H9 (cell line): ENCODE data around the gene EXOG. TPM values are rescaled to one million over a fixed set of nuclear protein-coding genes. Genes with fewer than 3 reads are reported as not detected.

Experiments used
- DNase-seq: peaks from one replicate; pipeline ENCODE4 v3.0.0-alpha.2; 2017
- H2AFZ ChIP-seq: one replicate; pipeline ENCODE4 v1.6.1; 2013; ENCODE audit warnings: mild to moderate bottlenecking, low read length, control low read depth, moderate library complexity
- H2AK5ac ChIP-seq: 2 replicates; pipeline ENCODE4 v1.6.1; 2013; ENCODE audit warnings: low read length, control low read depth, mixed read lengths; ENCODE audit not compliant: insufficient read length
- H2BK120ac ChIP-seq: one replicate; pipeline ENCODE4 v1.6.1; 2013; ENCODE audit warnings: low read depth, mild to moderate bottlenecking, low read length, control low read depth, inconsistent platforms; ENCODE audit not compliant: poor library complexity, severe bottlenecking
- H2BK12ac ChIP-seq: 2 replicates; pipeline ENCODE4 v1.6.1; 2013; ENCODE audit warnings: low read length, control low read depth, mixed read lengths, low read depth; ENCODE audit not compliant: insufficient read length
- H2BK15ac ChIP-seq: 2 replicates; pipeline ENCODE4 v1.6.1; 2013; ENCODE audit warnings: low read depth, low read length, control low read depth
- H2BK20ac ChIP-seq: one replicate; pipeline ENCODE4 v1.6.1; 2013; ENCODE audit warnings: low read depth, mild to moderate bottlenecking, low read length, control low read depth, inconsistent platforms; ENCODE audit not compliant: poor library complexity, severe bottlenecking
- H2BK5ac ChIP-seq: 2 replicates; pipeline ENCODE4 v1.6.1; 2013; ENCODE audit warnings: low read length, control low read depth, mixed read lengths; ENCODE audit not compliant: insufficient read length
- H3K14ac ChIP-seq: 2 replicates; pipeline ENCODE4 v1.6.1; 2013; ENCODE audit warnings: low read length, control low read depth; ENCODE audit not compliant: insufficient read depth
- H3K18ac ChIP-seq: 2 replicates; pipeline ENCODE4 v1.6.1; 2013; ENCODE audit warnings: low read depth, mild to moderate bottlenecking, mixed read lengths, low read length, control low read depth; ENCODE audit not compliant: insufficient read length
- H3K23ac ChIP-seq: 2 replicates; pipeline ENCODE4 v1.6.1; 2013; ENCODE audit warnings: low read length, control low read depth, mixed read lengths, low read depth; ENCODE audit not compliant: insufficient read length
- H3K23me2 ChIP-seq: 2 replicates; pipeline ENCODE4 v1.6.1; 2013; ENCODE audit warnings: low read depth, mild to moderate bottlenecking, mixed read lengths, low read length, control low read depth; ENCODE audit not compliant: insufficient read length, poor library complexity, severe bottlenecking
- H3K27ac ChIP-seq: 2 replicates; pipeline ENCODE4 v1.5.1; 2013; ENCODE audit warnings: low read length, control low read depth, mixed read lengths, low read depth; ENCODE audit not compliant: insufficient read length
- H3K27me3 ChIP-seq: 2 replicates; pipeline ENCODE4 v1.6.1; 2013; ENCODE audit warnings: low read length, control low read depth, inconsistent platforms; ENCODE audit not compliant: insufficient read depth
- H3K4ac ChIP-seq: 2 replicates; pipeline ENCODE4 v1.6.1; 2013; ENCODE audit warnings: low read depth, mild to moderate bottlenecking, control low read depth, inconsistent platforms, low read length, moderate library complexity
- H3K4me1 ChIP-seq: 2 replicates; pipeline ENCODE4 v1.6.1; 2013; ENCODE audit warnings: low read length, control low read depth, inconsistent platforms; ENCODE audit not compliant: insufficient read depth
- H3K4me2 ChIP-seq: 2 replicates; pipeline ENCODE4 v1.6.1; 2013; ENCODE audit warnings: low read length, control low read depth, mixed read lengths; ENCODE audit not compliant: insufficient read length, insufficient read depth
- H3K56ac ChIP-seq: 2 replicates; pipeline ENCODE4 v1.6.1; 2013; ENCODE audit warnings: low read depth, mild to moderate bottlenecking, mixed read lengths, low read length, control low read depth; ENCODE audit not compliant: insufficient read length
- H3K79me1 ChIP-seq: 2 replicates; pipeline ENCODE4 v1.6.1; 2013; ENCODE audit warnings: low read depth, mild to moderate bottlenecking, moderate library complexity, low read length, control low read depth, inconsistent platforms; ENCODE audit not compliant: insufficient read depth, poor library complexity, severe bottlenecking
- H3K79me2 ChIP-seq: 2 replicates; pipeline ENCODE4 v1.6.1; 2013; ENCODE audit warnings: low read length, control low read depth, inconsistent platforms; ENCODE audit not compliant: insufficient read depth
- H3K9ac ChIP-seq: 2 replicates; pipeline ENCODE4 v1.6.1; 2013; ENCODE audit warnings: low read length, control low read depth, mixed read lengths; ENCODE audit not compliant: insufficient read length; ENCODE audit errors: extremely low read depth
- H3K9me3 ChIP-seq: one replicate; pipeline ENCODE4 v1.6.1; 2013; ENCODE audit warnings: low read depth, low read length, inconsistent platforms; ENCODE audit not compliant: control insufficient read depth
- H3T11ph ChIP-seq: one replicate; pipeline ENCODE4 v1.6.1; 2013; ENCODE audit warnings: mild to moderate bottlenecking, low read length, control low read depth, inconsistent platforms
- H4K20me1 ChIP-seq: one replicate; pipeline ENCODE4 v1.6.1; 2013; ENCODE audit not compliant: control insufficient read depth, insufficient read length, insufficient read depth
- H4K5ac ChIP-seq: 2 replicates; pipeline ENCODE4 v1.6.1; 2013; ENCODE audit warnings: low read depth, mild to moderate bottlenecking, mixed read lengths, low read length, control low read depth; ENCODE audit not compliant: insufficient read length
- H4K8ac ChIP-seq: replicated peaks from 2 replicates; pipeline ENCODE4 v1.6.1; 2013; ENCODE audit warnings: low read length, control low read depth, mixed read lengths, low read depth; ENCODE audit not compliant: insufficient read length
- H4K91ac ChIP-seq: 2 replicates; pipeline ENCODE4 v1.6.1; 2013; ENCODE audit warnings: low read depth, mild to moderate bottlenecking, moderate library complexity, mixed read lengths, low read length, control low read depth; ENCODE audit not compliant: insufficient read length
- H3K27ac Mint-ChIP-seq, 3 experiments: 2 replicates in 2 of 3; 3 replicates in 1 of 3; pipeline ENCODE4 v1.8.0; 2020 to 2021; ENCODE audit warnings: mixed read lengths in 3 of 3, mild to moderate bottlenecking in 1 of 3, moderate library complexity in 1 of 3
- H3K27me3 Mint-ChIP-seq: 2 replicates; pipeline ENCODE4 v1.8.0; 2021; ENCODE audit warnings: low read depth, mild to moderate bottlenecking, moderate library complexity, mixed read lengths
- H3K36me3 Mint-ChIP-seq, 3 experiments: 2 replicates in 2 of 3; 3 replicates in 1 of 3; pipeline ENCODE4 v1.8.0; 2020 to 2021; ENCODE audit warnings: low read depth in 3 of 3, mixed read lengths in 3 of 3; ENCODE audit not compliant: insufficient read depth in 1 of 3
- H3K4me1 Mint-ChIP-seq, 2 experiments: 2 replicates each; pipeline ENCODE4 v1.8.0; 2020; ENCODE audit warnings: mixed read lengths in 2 of 2
- H3K4me3 Mint-ChIP-seq, 2 experiments: 2 replicates in 1 of 2; 3 replicates in 1 of 2; pipeline ENCODE4 v1.8.0; 2020 to 2021; ENCODE audit warnings: mild to moderate bottlenecking in 2 of 2, mixed read lengths in 2 of 2, moderate library complexity in 1 of 2
- H3K9me3 Mint-ChIP-seq, 2 experiments: 2 replicates in 1 of 2; 3 replicates in 1 of 2; pipeline ENCODE4 v1.8.0; 2020; ENCODE audit warnings: mild to moderate bottlenecking in 2 of 2, mixed read lengths in 2 of 2, moderate library complexity in 1 of 2
- WGBS: extraction: QIAGEN DNeasy Blood & Tissue Kit; methylation state at CpG from one replicate; pipeline ENCODE4 v1.1.7; 2013; ENCODE audit warnings: missing lambda C conversion rate, low lambda C conversion rate, mixed read lengths; ENCODE audit not compliant: insufficient read length; ENCODE audit errors: extremely low coverage; 5-methylcytosine and 5-hydroxymethylcytosine counted together
- total RNA-seq: library from RNA; stranded (reverse); gene quantifications from 2 replicates; pipeline ENCODE4 v1.2.1, GENCODE V29; 2021
- TF ChIP-seq, protein P1 (sequence below): fragments of 200-600 bp; sonication (generic); conservative IDR thresholded peaks from 3 replicates; pipeline ENCODE4 v1.8.0; 2021; ENCODE audit warnings: antibody characterized with exemption, mild to moderate bottlenecking

EXOG gene
- total RNA-seq, 1 experiment from 2014 or later: 14.1 TPM

- H3K9me3 ChIP-seq: no peaks in the 10 kb centered on the region
- H3K4me2 ChIP-seq: no peak overlapping the region
- H4K91ac ChIP-seq: no peak overlapping the region
- H2BK15ac ChIP-seq: no peak overlapping the region
- H3K9ac ChIP-seq: no peak overlapping the region
- no peak overlapping the region for H2BK120ac ChIP-seq
- no peak overlapping the region for H4K5ac ChIP-seq
- H2BK20ac ChIP-seq: no peak overlapping the region
- no peak overlapping the region for H2AFZ ChIP-seq
- Mint-ChIP-seq H3K27ac (peak overlapping the region; percentile 16 to 94 (median 63); a peak in 6 of 7 replicates), H3K36me3 (peaks cover 11 to 26% (median 16%) of the 10 kb centered on the region in 3 experiments), H3K9me3 (peaks cover 15 to 22% of the 10 kb centered on the region in 2 experiments), H3K4me1 (peaks cover 39 to 49% of the 10 kb centered on the region in 2 experiments), H3K27me3 (no peaks in the 10 kb centered on the region), H3K4me3 (peak overlapping the region in 1 of 2 experiments; percentile 3; a peak in 3 of 5 replicates)
- no peaks in the 10 kb centered on the region for H3K79me2 ChIP-seq
- no peak overlapping the region for H2BK5ac ChIP-seq
- H3T11ph ChIP-seq: no peak overlapping the region
- H4K8ac ChIP-seq: no peak overlapping the region
- H4K20me1 ChIP-seq: no peaks in the 10 kb centered on the region
- H2BK12ac ChIP-seq: no peak overlapping the region
- H3K23ac ChIP-seq: no peak overlapping the region
- no peak overlapping the region for H3K56ac ChIP-seq
- no peak overlapping the region for H3K18ac ChIP-seq
- H3K4me1 ChIP-seq: peaks cover 9% of the 10 kb centered on the region; the same call in 1 of the 2 replicates
- H3K23me2 ChIP-seq: no peaks in the 10 kb centered on the region
- no peak overlapping the region for H2AK5ac ChIP-seq
- H3K4ac ChIP-seq: no peak overlapping the region
- WGBS: no CpG with 5 or more reads among the region's 3 CpGs
- no peak overlapping the region for H3K14ac ChIP-seq
- DNase-seq: no peak
- no peaks in the 10 kb centered on the region for H3K27me3 ChIP-seq
- no peak overlapping the region for H3K27ac ChIP-seq
- H3K79me1 ChIP-seq: no peaks in the 10 kb centered on the region
- TF ChIP-seq, protein P1, sequence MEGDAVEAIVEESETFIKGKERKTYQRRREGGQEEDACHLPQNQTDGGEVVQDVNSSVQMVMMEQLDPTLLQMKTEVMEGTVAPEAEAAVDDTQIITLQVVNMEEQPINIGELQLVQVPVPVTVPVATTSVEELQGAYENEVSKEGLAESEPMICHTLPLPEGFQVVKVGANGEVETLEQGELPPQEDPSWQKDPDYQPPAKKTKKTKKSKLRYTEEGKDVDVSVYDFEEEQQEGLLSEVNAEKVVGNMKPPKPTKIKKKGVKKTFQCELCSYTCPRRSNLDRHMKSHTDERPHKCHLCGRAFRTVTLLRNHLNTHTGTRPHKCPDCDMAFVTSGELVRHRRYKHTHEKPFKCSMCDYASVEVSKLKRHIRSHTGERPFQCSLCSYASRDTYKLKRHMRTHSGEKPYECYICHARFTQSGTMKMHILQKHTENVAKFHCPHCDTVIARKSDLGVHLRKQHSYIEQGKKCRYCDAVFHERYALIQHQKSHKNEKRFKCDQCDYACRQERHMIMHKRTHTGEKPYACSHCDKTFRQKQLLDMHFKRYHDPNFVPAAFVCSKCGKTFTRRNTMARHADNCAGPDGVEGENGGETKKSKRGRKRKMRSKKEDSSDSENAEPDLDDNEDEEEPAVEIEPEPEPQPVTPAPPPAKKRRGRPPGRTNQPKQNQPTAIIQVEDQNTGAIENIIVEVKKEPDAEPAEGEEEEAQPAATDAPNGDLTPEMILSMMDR: no peak
These were observed 40.5 kb downstream of the EXOG start for GRCh38 chr3:38536671-38537070.
